Activated naive CD8-positive, alpha-beta T cell treated with anti-CD3 and anti-CD28 coated beads, Interleukin-2, amount 50 U/mL, for 24 hours (primary cell): ENCODE data around the gene ATP2A2.
"Not testable (repeated sequence)": the region's sequence is repeated elsewhere in the genome, so short reads cannot be mapped to it uniquely, and the experiment has no call there.

ENCODE experiments used
- ATAC-seq: fragments of 150-1000 bp; cut with Tn5 transposase; one replicate; pipeline ENCODE4 v1.10.0; 2021
- DNase-seq: peaks from one replicate; pipeline ENCODE4 v3.0.0; 2021
- H3K27ac Mint-ChIP-seq: one replicate; pipeline ENCODE4 v1.8.0; 2021; ENCODE audit warnings: mild to moderate bottlenecking, mixed read lengths
- H3K27me3 Mint-ChIP-seq: one replicate; pipeline ENCODE4 v1.8.0; 2021; ENCODE audit warnings: mixed read lengths
- H3K36me3 Mint-ChIP-seq: one replicate; pipeline ENCODE4 v1.8.0; 2021; ENCODE audit warnings: low read depth, mixed read lengths
- H3K4me1 Mint-ChIP-seq: one replicate; pipeline ENCODE4 v1.8.0; 2021; ENCODE audit warnings: mixed read lengths
- H3K4me3 Mint-ChIP-seq: one replicate; pipeline ENCODE4 v1.8.0; 2021; ENCODE audit warnings: mild to moderate bottlenecking, moderate library complexity, mixed read lengths
- H3K9me3 Mint-ChIP-seq: one replicate; pipeline ENCODE4 v1.8.0; 2021; ENCODE audit warnings: mixed read lengths

Gene ATP2A2

GRCh38 chr12:110349514-110350151 lies 68.6 kb downstream of the ATP2A2 start:
- no peak overlapping the region for H3K4me3 Mint-ChIP-seq
- no peaks in the 10 kb centered on the region for H3K9me3 Mint-ChIP-seq
- H3K27me3 Mint-ChIP-seq: no peaks in the 10 kb centered on the region
- H3K27ac Mint-ChIP-seq: peak overlapping the region; percentile 10
- DNase-seq (peak; percentile 23), ATAC-seq (peak; percentile 48)
- peaks cover 34% of the 10 kb centered on the region for H3K4me1 Mint-ChIP-seq
- peaks cover 41% of the 10 kb centered on the region for H3K36me3 Mint-ChIP-seq

GRCh38 chr12:110351119-110351518 lies 70.1 kb downstream of the ATP2A2 start:
- ATAC-seq: no peak
- H3K36me3 Mint-ChIP-seq: peaks cover 32% of the 10 kb centered on the region
- H3K4me1 Mint-ChIP-seq: peaks cover 38% of the 10 kb centered on the region
- no peaks in the 10 kb centered on the region for H3K9me3 Mint-ChIP-seq
- H3K27ac Mint-ChIP-seq: no peak overlapping the region
- DNase-seq: no peak
- H3K27me3 Mint-ChIP-seq: no peaks in the 10 kb centered on the region
- no peak overlapping the region for H3K4me3 Mint-ChIP-seq

GRCh38 chr12:110352401-110352800 lies 71.4 kb downstream of the ATP2A2 start:
- DNase-seq (no peak), ATAC-seq (no peak)
- no peaks in the 10 kb centered on the region for H3K27me3 Mint-ChIP-seq
- H3K36me3 Mint-ChIP-seq: peaks cover 19% of the 10 kb centered on the region
- H3K9me3 Mint-ChIP-seq: no peaks in the 10 kb centered on the region
- no peak overlapping the region for H3K4me3 Mint-ChIP-seq
- H3K4me1 Mint-ChIP-seq: peaks cover 36% of the 10 kb centered on the region
- no peak overlapping the region for H3K27ac Mint-ChIP-seq

GRCh38 chr12:110353211-110353965 lies 72.3 kb downstream of the ATP2A2 start:
- no peak overlapping the region for H3K27ac Mint-ChIP-seq
- no peak overlapping the region for H3K4me3 Mint-ChIP-seq
- H3K27me3 Mint-ChIP-seq: no peaks in the 10 kb centered on the region
- H3K9me3 Mint-ChIP-seq: no peaks in the 10 kb centered on the region
- peaks cover 28% of the 10 kb centered on the region for H3K4me1 Mint-ChIP-seq
- DNase-seq (no peak), ATAC-seq (no peak)
- peaks cover 12% of the 10 kb centered on the region for H3K36me3 Mint-ChIP-seq

- peaks cover 20% of the 10 kb centered on the region for H3K4me1 Mint-ChIP-seq
- peaks cover 11% of the 10 kb centered on the region for H3K36me3 Mint-ChIP-seq
- H3K27me3 Mint-ChIP-seq: no peaks in the 10 kb centered on the region
- H3K9me3 Mint-ChIP-seq: no peaks in the 10 kb centered on the region
- ATAC-seq (peak; percentile 18), DNase-seq (no peak)
- no peak overlapping the region for H3K4me3 Mint-ChIP-seq
- H3K27ac Mint-ChIP-seq: no peak overlapping the region
Measured at GRCh38 chr12:110354172-110354780, 73.2 kb downstream of the ATP2A2 start.

GRCh38 chr12:110355073-110355472 lies 74.0 kb downstream of the ATP2A2 start:
- DNase-seq: peak; percentile 35
- no peaks in the 10 kb centered on the region for H3K9me3 Mint-ChIP-seq
- H3K4me1 Mint-ChIP-seq: peaks cover 12% of the 10 kb centered on the region
- ATAC-seq: peak; percentile 78
- no peaks in the 10 kb centered on the region for H3K27me3 Mint-ChIP-seq
- H3K27ac Mint-ChIP-seq: no peak overlapping the region
- H3K36me3 Mint-ChIP-seq: peaks cover 6% of the 10 kb centered on the region
- H3K4me3 Mint-ChIP-seq: no peak overlapping the region

GRCh38 chr12:110358384-110359097 lies 77.5 kb downstream of the ATP2A2 start:
- H3K27ac Mint-ChIP-seq: not testable (repeated sequence)

GRCh38 chr12:110361216-110361615 lies 80.2 kb downstream of the ATP2A2 start:
- no peak for DNase-seq
- Mint-ChIP-seq H3K9me3 (no peaks in the 10 kb centered on the region), H3K4me1 (no peaks in the 10 kb centered on the region), H3K27ac (no peak overlapping the region), H3K27me3 (no peaks in the 10 kb centered on the region), H3K36me3 (no peaks in the 10 kb centered on the region), H3K4me3 (no peak overlapping the region)
- ATAC-seq: no peak

More at GRCh38 chr12:110358384-110359097, 77.5 kb downstream of the ATP2A2 start:
- H3K27me3 Mint-ChIP-seq, H3K36me3 Mint-ChIP-seq, H3K4me1 Mint-ChIP-seq, DNase-seq, H3K4me3 Mint-ChIP-seq, ATAC-seq, H3K9me3 Mint-ChIP-seq: not testable (repeated sequence)

GRCh38 chr12:110365489-110366320 lies 84.7 kb downstream of the ATP2A2 start:
- Mint-ChIP-seq H3K9me3 (no peaks in the 10 kb centered on the region), H3K4me1 (peaks cover 3% of the 10 kb centered on the region), H3K4me3 (no peak overlapping the region), H3K27ac (no peak overlapping the region), H3K27me3 (no peaks in the 10 kb centered on the region), H3K36me3 (no peaks in the 10 kb centered on the region)
- DNase-seq (no peak), ATAC-seq (no peak)

GRCh38 chr12:110366321-110367142 lies 85.5 kb downstream of the ATP2A2 start:
- no peaks in the 10 kb centered on the region for H3K27me3 Mint-ChIP-seq
- DNase-seq: no peak
- H3K4me3 Mint-ChIP-seq: no peak overlapping the region
- H3K27ac Mint-ChIP-seq: no peak overlapping the region
- no peak for ATAC-seq
- H3K9me3 Mint-ChIP-seq: no peaks in the 10 kb centered on the region
- no peaks in the 10 kb centered on the region for H3K36me3 Mint-ChIP-seq
- H3K4me1 Mint-ChIP-seq: peaks cover 3% of the 10 kb centered on the region

- H3K4me3 Mint-ChIP-seq: no peak overlapping the region
- H3K36me3 Mint-ChIP-seq: no peaks in the 10 kb centered on the region
- H3K27me3 Mint-ChIP-seq: no peaks in the 10 kb centered on the region
- H3K4me1 Mint-ChIP-seq: peaks cover 3% of the 10 kb centered on the region
- no peak overlapping the region for H3K27ac Mint-ChIP-seq
- ATAC-seq (no peak), DNase-seq (no peak)
- no peaks in the 10 kb centered on the region for H3K9me3 Mint-ChIP-seq
Measured at GRCh38 chr12:110367181-110367864, 86.3 kb downstream of the ATP2A2 start.

GRCh38 chr12:110369992-110370391 lies 88.9 kb downstream of the ATP2A2 start:
- Mint-ChIP-seq H3K27me3 (no peaks in the 10 kb centered on the region), H3K4me3 (no peak overlapping the region), H3K27ac (no peak overlapping the region), H3K36me3 (peaks cover 14% of the 10 kb centered on the region), H3K9me3 (no peaks in the 10 kb centered on the region), H3K4me1 (peaks cover 3% of the 10 kb centered on the region)
- ATAC-seq (no peak), DNase-seq (no peak)

GRCh38 chr12:110370732-110371231 lies 89.7 kb downstream of the ATP2A2 start:
- no peaks in the 10 kb centered on the region for H3K27me3 Mint-ChIP-seq
- DNase-seq: no peak
- peaks cover 3% of the 10 kb centered on the region for H3K4me1 Mint-ChIP-seq
- peak; percentile 25 for ATAC-seq
- H3K4me3 Mint-ChIP-seq: no peak overlapping the region
- no peak overlapping the region for H3K27ac Mint-ChIP-seq
- no peaks in the 10 kb centered on the region for H3K9me3 Mint-ChIP-seq
- peaks cover 20% of the 10 kb centered on the region for H3K36me3 Mint-ChIP-seq
